Right lobe of liver (tissue), 4 donors: ENCODE results near the gene ULBP3.

ENCODE experiments used
- POLR2A ChIP-seq: fragments of 450-650 bp; IDR thresholded peaks from one replicate; pipeline ENCODE4 v1.6.1; 2017; ENCODE audit warnings: antibody characterized with exemption, mild to moderate bottlenecking
- TF ChIP-seq, protein P1 (sequence below), 4 donors: fragments of 200-600 bp in 3 of 4; fragments of 450-650 bp in 1 of 4; IDR thresholded peaks; one replicate each; pipeline versions ENCODE4 v1.5.1 to v1.8.0; 2016 to 2022; ENCODE audit warnings: antibody characterized with exemption in 4 of 4, mild to moderate bottlenecking in 2 of 4
- donor health status: DM: no; HTN: no; CAD: no.
- donor health status: DM: no; HTN: no; CAD: no.
- donor health status: DM: no; HTN: yes; CAD: no.

DNA sequence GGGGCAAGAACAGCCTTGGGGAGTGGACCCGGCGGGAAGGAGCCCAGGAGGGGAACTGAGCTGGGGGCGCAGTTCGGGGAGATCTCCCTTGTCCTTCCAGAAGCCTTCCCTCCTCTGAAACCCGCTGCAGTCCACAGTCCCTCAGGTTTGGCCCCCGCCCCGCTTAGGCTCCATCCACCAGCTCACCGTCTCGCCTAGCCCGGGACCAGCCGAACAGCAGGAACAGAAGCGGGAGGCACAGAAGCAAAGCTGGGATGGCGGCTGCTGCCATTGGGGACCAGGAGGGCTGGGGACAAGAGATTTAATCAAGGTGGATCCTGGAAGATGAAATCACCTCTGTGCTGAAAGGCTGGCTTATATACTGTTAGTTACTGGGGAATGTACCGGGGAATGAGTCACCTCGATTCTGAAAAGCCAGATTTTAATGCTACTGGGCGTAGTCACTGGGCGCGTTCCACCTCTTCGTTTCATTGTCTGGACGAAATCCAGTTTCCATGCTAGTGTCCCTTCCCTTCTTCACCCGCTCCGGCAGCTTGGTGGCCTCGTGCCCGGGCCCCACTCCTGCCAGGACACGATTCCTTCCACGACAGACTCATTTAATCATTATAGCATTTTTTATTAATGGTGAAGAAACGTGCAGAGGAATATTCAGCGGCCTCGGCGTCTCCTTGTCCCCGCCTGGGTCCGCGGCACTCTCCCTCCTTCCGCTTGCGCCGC is 43.6 kb downstream of the ULBP3 start, which contains the start of gene RAET1L:
- TF ChIP-seq, protein P1, sequence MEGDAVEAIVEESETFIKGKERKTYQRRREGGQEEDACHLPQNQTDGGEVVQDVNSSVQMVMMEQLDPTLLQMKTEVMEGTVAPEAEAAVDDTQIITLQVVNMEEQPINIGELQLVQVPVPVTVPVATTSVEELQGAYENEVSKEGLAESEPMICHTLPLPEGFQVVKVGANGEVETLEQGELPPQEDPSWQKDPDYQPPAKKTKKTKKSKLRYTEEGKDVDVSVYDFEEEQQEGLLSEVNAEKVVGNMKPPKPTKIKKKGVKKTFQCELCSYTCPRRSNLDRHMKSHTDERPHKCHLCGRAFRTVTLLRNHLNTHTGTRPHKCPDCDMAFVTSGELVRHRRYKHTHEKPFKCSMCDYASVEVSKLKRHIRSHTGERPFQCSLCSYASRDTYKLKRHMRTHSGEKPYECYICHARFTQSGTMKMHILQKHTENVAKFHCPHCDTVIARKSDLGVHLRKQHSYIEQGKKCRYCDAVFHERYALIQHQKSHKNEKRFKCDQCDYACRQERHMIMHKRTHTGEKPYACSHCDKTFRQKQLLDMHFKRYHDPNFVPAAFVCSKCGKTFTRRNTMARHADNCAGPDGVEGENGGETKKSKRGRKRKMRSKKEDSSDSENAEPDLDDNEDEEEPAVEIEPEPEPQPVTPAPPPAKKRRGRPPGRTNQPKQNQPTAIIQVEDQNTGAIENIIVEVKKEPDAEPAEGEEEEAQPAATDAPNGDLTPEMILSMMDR (IDR thresholded peaks at IDR 0.05), result no peak
- no peak for TF ChIP-seq POLR2A
